GM21576 (cell line): ENCODE data around the gene FAM209A.
"Not testable (repeated sequence)": the region's sequence is repeated elsewhere in the genome, so short reads cannot be mapped to it uniquely, and the experiment has no call there.

Experiments used
- ATAC-seq: cut with Tn5 transposase; IDR thresholded peaks from one replicate; pipeline ENCODE4 v1.9.1; 2021; ENCODE audit warnings: mild to moderate bottlenecking, moderate library complexity; ENCODE audit not compliant: unreplicated experiment

Gene FAM209A

DNA sequence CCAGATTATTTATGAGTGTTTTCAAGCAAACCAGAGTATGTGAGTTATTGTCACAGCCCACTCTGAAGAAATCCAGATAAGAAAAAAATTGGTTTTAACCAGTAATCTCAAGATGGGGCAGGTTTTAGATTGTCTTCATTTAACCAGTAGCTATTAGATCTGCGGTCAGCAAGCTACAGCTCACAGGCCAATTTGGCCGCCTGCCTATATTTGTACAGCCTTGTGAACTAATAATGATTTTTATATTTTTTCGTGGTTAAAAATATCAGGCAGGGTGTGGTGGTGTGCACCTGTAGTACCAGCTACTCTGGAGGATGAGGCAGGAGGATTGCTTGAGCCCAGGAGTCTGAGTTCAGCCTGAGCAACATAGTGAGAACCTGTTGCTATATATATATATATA is 13.5 kb downstream of the FAM209A start:
- ATAC-seq = no peak

DNA sequence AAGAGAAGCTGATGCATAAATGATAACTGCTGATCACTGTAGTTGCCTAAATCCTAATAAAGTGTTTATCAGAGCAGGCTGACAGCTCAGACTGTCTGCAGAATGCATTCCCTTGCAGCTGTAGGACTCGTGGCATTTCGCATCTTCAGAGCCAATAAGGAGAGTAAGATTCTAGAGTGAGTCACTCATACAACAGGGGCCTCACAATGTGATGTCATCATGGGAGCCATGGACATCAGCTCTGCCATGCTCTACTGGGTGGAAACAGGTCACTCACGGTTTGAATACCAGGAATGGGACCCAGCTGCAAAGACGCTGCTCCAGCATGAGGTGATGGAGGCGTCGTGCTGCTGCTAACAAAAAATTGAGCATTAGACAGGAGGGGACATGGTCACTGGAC is 15.9 kb downstream of the FAM209A start:
- no peak for ATAC-seq

DNA sequence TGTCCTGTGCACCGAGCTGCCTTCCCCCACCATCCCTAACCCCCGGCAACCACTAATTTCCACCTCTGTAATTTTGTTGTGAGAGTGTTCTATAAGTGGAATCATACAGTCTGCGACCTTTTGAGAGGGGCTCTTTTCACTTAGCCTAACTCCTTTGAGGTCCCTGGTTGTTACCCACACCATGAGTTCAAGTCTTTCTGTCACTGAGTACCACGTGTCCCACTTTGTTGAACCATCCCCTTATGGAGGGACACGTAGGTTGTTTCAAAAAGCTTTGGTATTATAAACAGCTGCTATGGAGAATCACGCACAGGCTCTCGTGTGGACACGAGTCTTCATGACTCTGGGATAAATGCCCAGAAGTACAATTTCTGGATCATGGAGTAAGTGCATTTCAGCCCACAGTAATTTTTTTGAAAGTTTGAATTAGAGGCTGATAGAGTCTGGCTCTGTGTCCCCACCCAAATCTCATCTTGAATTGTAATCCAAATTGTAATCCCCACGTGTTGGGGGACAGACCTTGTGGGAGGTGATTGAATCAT is 18.0 kb downstream of the FAM209A start:
- no peak for ATAC-seq

GRCh38 chr20:56551571-56551970 is 27.0 kb downstream of the FAM209A start:
- ATAC-seq = no peak

DNA sequence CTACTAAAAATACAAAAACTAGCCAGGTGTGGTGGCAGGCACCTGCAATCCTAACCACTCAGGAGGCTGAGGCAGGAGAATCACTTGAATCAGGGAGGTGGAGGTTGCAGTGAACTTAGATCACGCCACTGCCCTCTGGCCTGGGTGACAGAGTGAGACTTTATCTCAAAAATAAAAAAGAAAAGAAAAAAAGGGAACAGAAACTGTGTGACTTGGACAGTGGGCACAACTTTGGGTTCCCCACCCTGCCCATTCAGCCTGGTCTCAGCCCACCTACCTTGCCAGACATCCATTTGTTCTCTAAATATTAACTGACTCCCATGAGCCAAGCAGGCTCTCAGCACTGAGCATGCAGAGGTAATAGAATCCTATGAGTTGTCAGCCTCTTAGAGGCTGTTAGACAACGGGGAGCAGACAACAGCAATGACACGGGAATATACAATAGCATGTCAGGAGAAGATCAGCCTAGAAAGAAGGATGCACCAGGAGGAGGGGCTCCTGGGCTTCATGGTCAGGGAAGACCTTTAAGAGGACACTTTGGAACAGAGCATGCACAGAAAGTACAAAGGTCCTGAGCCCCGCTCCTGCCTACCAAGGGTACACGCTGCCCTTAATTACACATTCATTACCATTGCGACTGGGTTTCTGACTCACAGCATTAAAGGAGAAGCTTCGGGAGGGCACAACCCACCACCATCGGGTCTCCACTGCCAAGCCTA is 28.5 kb downstream of the FAM209A start:
- no peak for ATAC-seq

GRCh38 chr20:56554869-56555268 is 30.3 kb downstream of the FAM209A start:
- ATAC-seq = peak; percentile 90

DNA sequence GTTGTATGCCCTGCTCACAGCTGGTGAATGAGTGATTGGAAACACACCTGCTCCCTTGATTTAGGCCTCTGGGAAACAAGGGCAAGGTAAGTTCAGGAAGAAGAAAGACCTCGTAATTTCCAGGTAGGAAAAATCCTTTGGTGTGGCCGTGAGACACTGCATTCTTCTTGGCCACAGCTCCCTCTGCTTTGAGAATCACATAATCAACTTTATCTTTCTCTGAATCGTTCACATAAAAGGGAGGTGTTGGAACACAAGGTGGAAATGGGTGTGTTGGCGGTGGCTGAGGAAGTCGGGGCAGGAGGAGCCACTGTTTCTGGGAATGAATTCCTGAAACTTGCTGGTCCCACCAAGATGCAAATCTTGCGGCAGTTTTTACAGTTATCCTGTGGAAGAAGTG is 34.4 kb downstream of the FAM209A start:
- no peak for ATAC-seq

- ATAC-seq = not testable (repeated sequence)
Observed at GRCh38 chr20:56564526-56564925, 40.0 kb downstream of the FAM209A start.

DNA sequence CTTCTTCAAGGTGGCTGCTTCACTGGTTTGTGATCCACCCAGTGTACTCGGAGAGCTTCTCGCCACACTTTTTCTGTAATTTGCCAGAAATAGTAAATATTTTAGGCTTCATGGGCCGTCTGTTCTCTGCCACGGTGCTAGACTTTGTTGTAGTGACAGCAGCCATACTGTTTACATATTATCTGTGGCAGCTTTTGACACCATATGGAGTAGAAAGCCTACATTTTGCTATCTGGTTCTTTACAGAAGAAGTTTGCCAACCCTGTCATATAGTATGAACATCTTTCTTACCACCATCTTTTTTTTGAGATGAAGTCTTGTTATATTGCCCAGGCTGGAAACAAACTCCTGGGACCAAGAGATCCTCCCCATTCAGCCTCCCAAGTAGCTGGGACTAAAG is 41.0 kb downstream of the FAM209A start:
- no peak for ATAC-seq

DNA sequence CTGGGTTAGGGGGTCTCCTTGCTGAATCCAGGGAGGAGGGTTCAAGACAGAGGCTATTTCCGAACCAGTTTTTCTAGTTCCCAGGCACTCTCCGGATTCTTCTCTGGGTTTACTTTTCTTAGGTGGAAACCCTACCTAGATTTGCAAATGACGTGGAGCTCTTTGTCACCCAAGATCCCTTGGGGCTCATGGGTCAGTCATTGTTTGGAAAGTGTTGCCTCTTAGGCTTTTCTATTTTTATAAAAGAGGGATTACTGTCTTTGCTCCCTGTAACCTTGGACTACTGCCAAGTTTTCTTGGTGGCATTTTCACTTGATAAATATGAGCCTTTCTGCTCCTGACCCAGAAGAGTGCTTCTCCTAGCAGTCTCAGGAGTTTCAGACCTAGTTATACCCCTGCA is 42.1 kb downstream of the FAM209A start:
- no peak for ATAC-seq

DNA sequence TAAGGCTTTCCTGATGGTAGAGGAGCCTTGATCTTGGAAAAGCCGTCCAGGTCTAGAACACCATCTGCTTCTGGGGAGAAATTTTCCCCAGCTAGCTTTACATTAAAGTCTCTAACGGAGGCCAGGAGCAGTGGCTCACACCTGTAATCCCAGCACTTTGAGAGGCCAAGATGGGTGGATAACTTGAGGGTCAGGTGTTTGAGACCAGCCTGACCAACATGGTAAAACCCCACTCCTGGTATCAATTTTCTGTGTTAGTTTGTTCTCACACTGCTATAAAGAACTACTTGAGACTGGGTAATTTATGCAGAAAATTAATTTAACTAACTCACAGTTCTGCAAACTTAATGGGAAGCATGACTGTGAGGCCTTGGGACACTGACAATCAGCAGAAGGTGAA is 46.3 kb downstream of the FAM209A start:
- no peak for ATAC-seq

GRCh38 chr20:56572172-56572571 is 47.6 kb downstream of the FAM209A start:
- ATAC-seq = no peak

DNA sequence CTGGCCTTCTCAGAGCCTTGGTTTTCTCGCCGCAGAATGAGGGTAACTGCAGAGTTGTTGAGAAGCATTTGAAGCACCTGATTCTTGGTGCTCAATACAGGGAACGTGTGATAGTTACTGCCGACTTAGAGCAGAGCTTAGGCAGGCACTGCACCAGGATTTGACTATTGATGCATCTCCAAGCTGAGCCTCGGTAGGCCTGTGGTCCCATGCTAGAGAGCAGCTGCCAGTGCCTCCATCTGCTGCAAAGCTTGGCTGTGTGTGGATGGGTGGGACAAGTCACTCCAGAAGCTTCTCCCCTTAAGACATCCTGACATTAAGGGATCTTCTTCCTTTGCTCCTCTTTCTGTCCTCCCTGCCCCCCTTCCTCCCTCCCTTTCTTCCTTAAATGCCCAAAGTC is 49.4 kb downstream of the FAM209A start:
- ATAC-seq = no peak

- no peak for ATAC-seq
Observed at GRCh38 chr20:56574531-56575142, 50.1 kb downstream of the FAM209A start.

DNA sequence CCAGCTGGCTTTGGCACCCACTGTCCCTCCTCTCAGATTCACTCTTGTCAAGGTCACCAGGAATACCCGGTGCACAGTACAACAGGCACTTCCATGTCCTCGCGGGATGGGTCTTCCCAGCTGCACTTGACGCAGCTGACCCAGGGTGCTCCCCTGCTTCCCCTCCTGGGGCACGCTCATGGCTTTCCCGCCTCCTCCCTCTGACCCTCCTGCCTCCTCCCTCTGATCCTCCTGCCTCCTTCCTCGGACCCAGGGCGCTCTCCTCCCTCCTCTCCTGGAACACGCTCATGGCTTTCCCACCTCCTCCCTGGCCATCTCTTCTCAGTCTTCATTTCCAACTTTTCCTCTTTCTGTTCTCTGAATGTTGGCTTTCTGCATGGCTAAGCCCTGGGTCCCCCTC is 50.6 kb downstream of the FAM209A start:
- ATAC-seq = no peak
